Vagina (tissue), 2 donors: ENCODE results near the gene SCFD2. TPM values are rescaled to one million over a fixed set of nuclear protein-coding genes. Genes with fewer than 3 reads are reported as not detected.

Experiments used
- DNase-seq, 2 donors: peaks; one replicate each; pipeline ENCODE4 v3.0.0-alpha.2; 2017; ENCODE audit errors: extremely low spot score in 2 of 2
- H3K27ac ChIP-seq: fragments of 200-600 bp; sonication (generic); one replicate; pipeline ENCODE4 v1.5.1; 2019
- H3K27me3 ChIP-seq: fragments of 200-600 bp; sonication (generic); one replicate; pipeline ENCODE4 v1.5.1; 2019
- H3K36me3 ChIP-seq, 2 donors: fragments of 200-600 bp; sonication (generic); one replicate each; pipeline ENCODE4 v1.5.1; 2017 to 2019
- H3K4me1 ChIP-seq: fragments of 200-600 bp; sonication (generic); one replicate; pipeline ENCODE4 v1.5.1; 2019
- H3K4me3 ChIP-seq, 2 donors: fragments of 200-600 bp; sonication (generic); 1 replicate in 1 of 2; 2 replicates in 1 of 2; pipeline ENCODE4 v1.5.1; 2016 to 2019
- H3K9me3 ChIP-seq: fragments of 200-600 bp; sonication (generic); one replicate; pipeline ENCODE4 v1.5.1; 2019
- POLR2A ChIP-seq, 2 donors: fragments of 450-650 bp; IDR thresholded peaks; one replicate each; pipeline ENCODE4 v1.6.1; 2017; ENCODE audit warnings: antibody characterized with exemption in 2 of 2, mild to moderate bottlenecking in 2 of 2, moderate library complexity in 2 of 2
- POLR2AphosphoS5 ChIP-seq, 2 donors: sonication (generic); formaldehyde crosslinking; IDR thresholded peaks; one replicate each; pipeline ENCODE4 v1.9.0; 2017; ENCODE audit warnings: antibody characterized with exemption in 2 of 2, mild to moderate bottlenecking in 2 of 2, low read depth in 1 of 2; ENCODE audit not compliant: insufficient read depth in 1 of 2
- intact Hi-C: fragments of 100-400 bp; cut with DNase I; formaldehyde crosslinking; loops from one replicate; pipeline ENCODE4 v1.15.1; 2023
- total RNA-seq: library from RNA; depleted of rRNA; stranded (reverse); fragments of >200 nt; gene quantifications from one replicate; pipeline ENCODE4 v1.2.3, GENCODE V29; 2016
- TF ChIP-seq, protein P1 (sequence below), 3 experiments: fragments of 450-650 bp in 2 of 3; fragments of 200-600 bp in 1 of 3; sonication (generic) in 1 of 3; IDR thresholded peaks; one replicate each; pipeline ENCODE4 v1.5.1; 2017 to 2019; ENCODE audit warnings: antibody characterized with exemption in 3 of 3, mild to moderate bottlenecking in 2 of 3, moderate library complexity in 2 of 3

The SCFD2 gene
- total RNA-seq, 1 donor from 2014 or later: 33.1 TPM

DNA sequence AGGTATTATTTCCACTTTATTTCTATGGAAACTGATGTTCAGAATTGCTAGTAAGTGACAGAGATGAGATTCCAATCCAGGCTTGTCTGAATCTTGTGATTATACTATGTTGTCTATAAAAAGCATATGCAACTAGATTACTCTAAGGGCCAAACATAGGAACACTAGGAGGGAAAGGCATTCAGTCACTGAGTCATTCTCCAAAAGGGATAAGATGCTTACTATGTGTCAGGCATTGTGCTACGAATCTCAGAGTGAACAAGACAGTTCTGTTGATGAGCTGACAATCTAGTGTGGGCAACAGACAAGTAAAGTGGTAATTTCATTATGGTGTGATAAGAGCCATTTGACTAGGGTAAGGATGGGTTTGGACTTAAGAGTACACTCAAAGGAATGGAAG is 426.5 kb downstream of the SCFD2 start:
- no peak for DNase-seq
- no peak for TF ChIP-seq POLR2A (IDR thresholded peaks at IDR 0.05)
- TF ChIP-seq, protein P1, sequence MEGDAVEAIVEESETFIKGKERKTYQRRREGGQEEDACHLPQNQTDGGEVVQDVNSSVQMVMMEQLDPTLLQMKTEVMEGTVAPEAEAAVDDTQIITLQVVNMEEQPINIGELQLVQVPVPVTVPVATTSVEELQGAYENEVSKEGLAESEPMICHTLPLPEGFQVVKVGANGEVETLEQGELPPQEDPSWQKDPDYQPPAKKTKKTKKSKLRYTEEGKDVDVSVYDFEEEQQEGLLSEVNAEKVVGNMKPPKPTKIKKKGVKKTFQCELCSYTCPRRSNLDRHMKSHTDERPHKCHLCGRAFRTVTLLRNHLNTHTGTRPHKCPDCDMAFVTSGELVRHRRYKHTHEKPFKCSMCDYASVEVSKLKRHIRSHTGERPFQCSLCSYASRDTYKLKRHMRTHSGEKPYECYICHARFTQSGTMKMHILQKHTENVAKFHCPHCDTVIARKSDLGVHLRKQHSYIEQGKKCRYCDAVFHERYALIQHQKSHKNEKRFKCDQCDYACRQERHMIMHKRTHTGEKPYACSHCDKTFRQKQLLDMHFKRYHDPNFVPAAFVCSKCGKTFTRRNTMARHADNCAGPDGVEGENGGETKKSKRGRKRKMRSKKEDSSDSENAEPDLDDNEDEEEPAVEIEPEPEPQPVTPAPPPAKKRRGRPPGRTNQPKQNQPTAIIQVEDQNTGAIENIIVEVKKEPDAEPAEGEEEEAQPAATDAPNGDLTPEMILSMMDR (IDR thresholded peaks at IDR 0.05): no peak
- Histone ChIP-seq H3K36me3 (no peaks in the 10 kb centered on the region), H3K4me3 (no peak overlapping the region), H3K27ac (no peak overlapping the region), H3K4me1 (no peaks in the 10 kb centered on the region), H3K27me3 (no peaks in the 10 kb centered on the region), H3K9me3 (no peaks in the 10 kb centered on the region)
- intact Hi-C loops: no loop called here

DNA sequence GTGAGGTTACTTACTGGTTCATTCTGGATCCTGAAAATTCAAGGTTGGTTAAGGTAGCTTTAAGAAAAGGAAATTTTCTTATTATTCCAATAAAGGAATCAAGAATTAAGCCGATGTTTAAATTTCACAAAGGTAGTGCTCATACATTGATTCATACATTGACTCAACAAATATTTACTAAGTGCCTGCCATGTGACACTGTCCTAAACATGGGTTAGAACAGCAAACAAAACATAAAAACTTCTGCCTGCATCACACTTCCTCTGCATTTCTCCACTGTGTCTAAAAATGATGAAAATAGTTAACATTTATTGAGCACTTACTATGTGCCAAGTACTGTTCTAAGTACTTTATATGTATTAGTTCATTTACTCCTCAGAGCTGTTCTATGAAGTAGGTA is 428.0 kb downstream of the SCFD2 start:
- no peaks in the 10 kb centered on the region for H3K4me1 ChIP-seq
- TF ChIP-seq, protein P1 (IDR thresholded peaks at IDR 0.05): no peak
- TF ChIP-seq POLR2A (IDR thresholded peaks at IDR 0.05): no peak
- TF ChIP-seq POLR2AphosphoS5 (IDR thresholded peaks at IDR 0.05; ENCODE audit: insufficient read depth in 1 of 2, low read depth in 1 of 2): no peak
- H3K4me3 ChIP-seq: no peak overlapping the region
- intact Hi-C loops: no loop called here
- H3K27ac ChIP-seq: no peak overlapping the region
- no peaks in the 10 kb centered on the region for H3K9me3 ChIP-seq
- H3K36me3 ChIP-seq: no peaks in the 10 kb centered on the region
- H3K27me3 ChIP-seq: no peaks in the 10 kb centered on the region
- no peak for DNase-seq

GRCh38 chr4:52936729-52937128 is 429.1 kb downstream of the SCFD2 start:
- TF ChIP-seq POLR2AphosphoS5 (IDR thresholded peaks at IDR 0.05; ENCODE audit: insufficient read depth in 1 of 2, low read depth in 1 of 2): no peak
- TF ChIP-seq POLR2A (IDR thresholded peaks at IDR 0.05): no peak
- TF ChIP-seq, protein P1 (IDR thresholded peaks at IDR 0.05): no peak
- no peaks in the 10 kb centered on the region for H3K27me3 ChIP-seq
- no peak overlapping the region for H3K27ac ChIP-seq
- H3K4me3 ChIP-seq: no peak overlapping the region
- no peaks in the 10 kb centered on the region for H3K36me3 ChIP-seq
- no peaks in the 10 kb centered on the region for H3K9me3 ChIP-seq
- no peak for DNase-seq
- H3K4me1 ChIP-seq: no peaks in the 10 kb centered on the region
- intact Hi-C loops: no loop called here

DNA sequence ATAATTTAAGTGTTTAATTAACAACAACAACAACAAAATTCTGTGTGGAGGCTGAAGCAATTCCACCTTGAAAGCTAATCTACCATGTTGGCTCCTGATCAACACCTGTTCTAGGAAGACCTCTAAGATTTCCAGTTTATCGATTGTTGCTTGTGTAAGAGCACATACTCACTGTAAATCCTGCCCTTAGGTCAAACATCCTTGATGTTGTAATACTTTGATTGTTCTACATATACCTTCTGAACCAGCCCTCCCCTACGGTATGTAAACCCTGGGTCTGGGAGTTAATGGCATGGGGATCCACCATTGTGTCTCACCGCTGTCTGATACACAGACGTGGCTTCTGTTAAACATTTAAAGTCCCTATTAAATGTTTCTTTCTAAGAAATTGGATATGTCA is 430.5 kb downstream of the SCFD2 start:
- Histone ChIP-seq H3K4me1 (no peaks in the 10 kb centered on the region), H3K36me3 (no peaks in the 10 kb centered on the region), H3K27me3 (no peaks in the 10 kb centered on the region), H3K27ac (no peak overlapping the region), H3K4me3 (no peak overlapping the region), H3K9me3 (no peaks in the 10 kb centered on the region)
- intact Hi-C loops: no loop called here
- TF ChIP-seq POLR2AphosphoS5 (IDR thresholded peaks at IDR 0.05; ENCODE audit: insufficient read depth in 1 of 2, low read depth in 1 of 2) (no peak), POLR2A (IDR thresholded peaks at IDR 0.05) (no peak)
- TF ChIP-seq, protein P1 (IDR thresholded peaks at IDR 0.05): no peak
- DNase-seq: no peak

GRCh38 chr4:52933738-52934137 is 432.1 kb downstream of the SCFD2 start:
- TF ChIP-seq POLR2A (IDR thresholded peaks at IDR 0.05) (no peak), POLR2AphosphoS5 (IDR thresholded peaks at IDR 0.05; ENCODE audit: insufficient read depth in 1 of 2, low read depth in 1 of 2) (no peak)
- TF ChIP-seq, protein P1 (IDR thresholded peaks at IDR 0.05): no peak
- no peaks in the 10 kb centered on the region for H3K9me3 ChIP-seq
- intact Hi-C loops: no loop called here
- H3K27ac ChIP-seq: no peak overlapping the region
- no peaks in the 10 kb centered on the region for H3K4me1 ChIP-seq
- H3K4me3 ChIP-seq: no peak overlapping the region
- H3K27me3 ChIP-seq: no peaks in the 10 kb centered on the region
- H3K36me3 ChIP-seq: no peaks in the 10 kb centered on the region
- DNase-seq: no peak
